Activated CD4-positive, alpha-beta memory T cell treated with anti-CD3 and anti-CD28 coated beads, Interleukin-2, amount 10 ng/mL, durations not matched to agents 7 days and 5 days (primary cell): ENCODE results near the gene PCNT. TPM values are rescaled to one million over a fixed set of nuclear protein-coding genes. Genes with fewer than 3 reads are reported as not detected.
"Not testable (repeated sequence)": the region's sequence is repeated elsewhere in the genome, so short reads cannot be mapped to it uniquely, and the experiment has no call there.

Experiments
- CTCF ChIA-PET: fragments of 350-600 bp; sonication (Branson Sonifier 250); formaldehyde crosslinking; loops from one replicate; lab custom pipeline; 2021; ENCODE audit warnings: antibody characterized with exemption, inconsistent platforms; lab: Charles Lee
- POLR2A ChIA-PET: fragments of 350-600 bp; sonication (Branson Sonifier 250); formaldehyde crosslinking; loops from one replicate; lab custom pipeline; 2021; ENCODE audit warnings: antibody characterized with exemption; lab: Charles Lee
- DNase-seq: peaks from one replicate; pipeline ENCODE4 v3.0.0-alpha.2; 2020
- H3K27ac Mint-ChIP-seq: one replicate; pipeline ENCODE4 v1.8.0; 2021; ENCODE audit warnings: mild to moderate bottlenecking, mixed read lengths
- H3K27me3 Mint-ChIP-seq: one replicate; pipeline ENCODE4 v1.8.0; 2021; ENCODE audit warnings: mixed read lengths
- H3K36me3 Mint-ChIP-seq: one replicate; pipeline ENCODE4 v1.8.0; 2021; ENCODE audit warnings: low read depth, mixed read lengths
- H3K4me1 Mint-ChIP-seq: one replicate; pipeline ENCODE4 v1.8.0; 2021; ENCODE audit warnings: mixed read lengths
- H3K4me3 Mint-ChIP-seq: one replicate; pipeline ENCODE4 v1.8.0; 2021; ENCODE audit warnings: mild to moderate bottlenecking, mixed read lengths
- H3K9me3 Mint-ChIP-seq: one replicate; pipeline ENCODE4 v1.8.0; 2021; ENCODE audit warnings: mixed read lengths
- total RNA-seq, 2 experiments: library from RNA; stranded (reverse); gene quantifications; one replicate each; pipeline ENCODE4 v1.2.3, GENCODE V29; 2021

The PCNT gene
- total RNA-seq, 2 experiments from 2014 or later = 63.7 to 63.9 TPM

DNA sequence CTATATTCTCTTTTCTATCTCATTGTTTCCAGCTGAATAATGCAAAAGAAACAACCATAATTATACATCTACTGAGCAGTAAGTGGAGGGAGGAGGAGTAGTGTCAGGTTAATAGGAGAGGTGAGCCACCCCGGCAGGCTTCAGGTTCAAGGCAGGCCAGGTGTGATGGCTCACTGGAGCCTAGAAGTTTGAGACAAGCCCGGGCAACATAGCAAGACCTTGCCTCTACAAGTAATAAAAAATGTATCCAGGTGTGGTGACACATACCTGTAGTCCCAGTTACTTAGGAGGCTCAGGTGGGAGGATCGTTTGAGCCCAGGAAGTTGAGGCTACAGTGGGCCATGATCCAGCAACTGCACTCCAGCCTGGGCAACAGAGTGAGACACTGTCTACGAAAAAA is 132.8 kb downstream of the PCNT start:
- POLR2A ChIA-PET = interaction anchor here (1.5 to 6.9 kb wide), 7 partner anchors 12 to 179 kb away, joined by 5 to 61 read pairs (median 11); partner anchors contain the start of genes C21orf58, PCNT and PRMT2
- DNase-seq = no peak
- Mint-ChIP-seq H3K4me3 (peak overlapping the region; percentile 28), H3K4me1 (peaks cover 33% of the 10 kb centered on the region), H3K9me3 (no peaks in the 10 kb centered on the region), H3K27me3 (no peaks in the 10 kb centered on the region), H3K36me3 (peaks cover 44% of the 10 kb centered on the region), H3K27ac (no peak overlapping the region)
- CTCF ChIA-PET = interaction anchor here (0.9 to 2.5 kb wide), 3 partner anchors 23 to 313 kb away, joined by 4 to 9 read pairs (median 5); no protein-coding TSS in a partner anchor

DNA sequence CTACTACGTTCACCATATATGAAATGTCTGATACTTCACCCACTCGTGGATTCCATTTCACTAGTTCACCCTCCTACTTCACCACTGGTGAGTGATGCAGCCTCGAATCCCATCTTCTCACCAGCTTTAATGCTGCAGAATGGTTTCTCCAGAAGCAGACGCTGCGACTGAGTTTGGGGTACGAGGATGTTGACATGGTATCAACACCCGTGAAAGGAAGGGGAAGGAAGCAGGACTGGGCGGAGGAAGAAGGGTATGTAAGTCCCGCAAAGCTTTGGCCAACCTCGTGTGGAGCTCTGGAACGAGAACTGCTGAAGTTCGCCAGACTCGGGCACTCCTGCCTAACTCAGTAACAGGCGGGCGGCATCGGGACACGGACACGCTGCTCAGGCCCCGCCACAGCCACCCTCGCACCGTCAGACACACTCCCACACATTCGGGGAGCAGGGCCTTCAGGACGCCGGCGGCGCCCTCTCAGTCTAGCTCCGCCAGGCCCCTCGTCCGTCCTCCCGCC is 133.9 kb downstream of the PCNT start:
- DNase-seq = peak; percentile 43
- peaks cover 37% of the 10 kb centered on the region for H3K4me1 Mint-ChIP-seq
- peak overlapping the region; percentile 87 for H3K4me3 Mint-ChIP-seq
- H3K27ac Mint-ChIP-seq = peak overlapping the region; percentile 81
- no peaks in the 10 kb centered on the region for H3K27me3 Mint-ChIP-seq
- no peaks in the 10 kb centered on the region for H3K9me3 Mint-ChIP-seq
- peaks cover 34% of the 10 kb centered on the region for H3K36me3 Mint-ChIP-seq
- ChIA-PET CTCF (interaction anchor here (0.5 to 2.5 kb wide), 11 partner anchors 11 to 314 kb away, joined by 3 to 9 read pairs (median 3); partner anchors contain the start of gene PRMT2), POLR2A (interaction anchor here (0.6 to 6.9 kb wide), 26 partner anchors 9 to 487 kb away, joined by 3 to 61 read pairs (median 6); partner anchors contain the start of genes C21orf58, MCM3AP, PCNT and PRMT2)

DNA sequence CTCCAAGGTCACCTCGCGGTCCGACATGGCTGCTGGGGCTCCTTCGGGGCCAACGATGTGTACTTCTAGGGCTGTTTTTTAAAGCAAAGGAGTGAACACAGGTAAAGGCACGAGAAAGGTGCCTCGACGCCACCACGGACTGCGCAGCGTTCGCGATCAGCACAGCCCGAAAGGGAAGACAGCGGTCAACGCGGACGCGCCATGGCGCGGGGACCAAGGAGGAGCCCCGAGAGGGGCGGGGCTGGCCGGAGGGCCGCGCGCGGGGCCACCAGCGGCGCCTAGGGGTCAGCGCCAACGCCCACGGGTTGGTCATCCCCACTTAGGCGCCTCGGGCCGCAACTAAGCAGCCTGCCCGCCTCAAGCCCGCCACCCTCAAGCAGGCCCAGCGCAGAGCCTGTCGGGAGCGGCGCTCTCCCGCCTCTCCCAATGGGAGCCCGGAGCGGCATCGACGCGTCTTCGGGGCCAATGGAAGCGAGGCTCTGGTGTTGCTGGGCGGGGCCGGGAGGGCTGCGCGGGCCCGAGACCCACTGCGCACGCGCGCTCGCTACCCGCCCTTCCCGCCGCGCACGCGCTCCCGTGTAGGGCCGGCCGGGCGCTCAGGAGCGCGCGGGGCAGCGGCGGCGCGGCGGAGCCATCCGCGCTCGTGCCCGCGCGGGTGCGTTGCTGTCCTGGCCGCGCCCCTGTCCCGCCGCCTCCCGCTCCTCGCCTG is 134.5 kb downstream of the PCNT start, which contains the start of gene DIP2A:
DIP2A (plus strand) TSS at position 577 of the 709 bp plus-strand sequence. CDS start 241 bp downstream, outside the sequence.
- peak within 1 kb of the TSS; percentile 87 for H3K4me3 Mint-ChIP-seq
- H3K4me1 Mint-ChIP-seq = peaks cover 37% of the 10 kb centered on the region
- ChIA-PET POLR2A (interaction anchor here (0.6 to 6.9 kb wide), 28 partner anchors 9 to 488 kb away, joined by 3 to 61 read pairs (median 5); partner anchors contain the start of genes C21orf58, PCNT and PRMT2), CTCF (interaction anchor here (0.5 to 2.5 kb wide), 5 partner anchors 33 to 182 kb away, joined by 3 to 9 read pairs (median 3); partner anchors contain the start of gene PRMT2)
- peak within 1 kb of the TSS; percentile 81 for H3K27ac Mint-ChIP-seq
- peaks cover 30% of the 10 kb centered on the region for H3K36me3 Mint-ChIP-seq
- DNase-seq = peak; percentile 96
- H3K27me3 Mint-ChIP-seq = no peaks in the 10 kb centered on the region
- H3K9me3 Mint-ChIP-seq = no peaks in the 10 kb centered on the region

DNA sequence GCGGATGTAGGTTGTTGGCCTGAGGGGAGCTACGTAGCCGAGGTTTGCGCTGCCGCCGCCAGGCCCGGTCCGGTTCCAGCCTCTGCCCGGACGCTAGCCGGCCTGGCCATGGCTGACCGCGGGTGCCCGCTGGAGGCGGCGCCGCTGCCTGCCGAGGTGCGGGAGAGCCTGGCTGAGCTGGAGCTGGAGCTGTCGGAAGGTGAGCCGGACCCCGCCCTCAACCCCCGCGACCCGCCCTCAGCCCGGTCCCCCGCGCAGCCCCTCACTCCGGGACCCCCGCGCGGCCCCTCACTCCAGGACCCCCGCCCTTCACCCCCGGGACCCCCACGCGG is 135.0 kb downstream of the PCNT start:
- H3K27ac Mint-ChIP-seq = peak overlapping the region; percentile 81
- no peaks in the 10 kb centered on the region for H3K27me3 Mint-ChIP-seq
- ChIA-PET CTCF (interaction anchor here (1.5 to 2.5 kb wide), 2 partner anchors 42 to 181 kb away, joined by 4 to 9 read pairs; no protein-coding TSS in a partner anchor), POLR2A (interaction anchor here (1.0 to 6.9 kb wide), 13 partner anchors 10 to 181 kb away, joined by 3 to 61 read pairs (median 5); partner anchors contain the start of genes C21orf58, PCNT and PRMT2)
- peaks cover 37% of the 10 kb centered on the region for H3K4me1 Mint-ChIP-seq
- H3K9me3 Mint-ChIP-seq = no peaks in the 10 kb centered on the region
- H3K36me3 Mint-ChIP-seq = peaks cover 29% of the 10 kb centered on the region
- H3K4me3 Mint-ChIP-seq = peak overlapping the region; percentile 85
- DNase-seq = no peak

DNA sequence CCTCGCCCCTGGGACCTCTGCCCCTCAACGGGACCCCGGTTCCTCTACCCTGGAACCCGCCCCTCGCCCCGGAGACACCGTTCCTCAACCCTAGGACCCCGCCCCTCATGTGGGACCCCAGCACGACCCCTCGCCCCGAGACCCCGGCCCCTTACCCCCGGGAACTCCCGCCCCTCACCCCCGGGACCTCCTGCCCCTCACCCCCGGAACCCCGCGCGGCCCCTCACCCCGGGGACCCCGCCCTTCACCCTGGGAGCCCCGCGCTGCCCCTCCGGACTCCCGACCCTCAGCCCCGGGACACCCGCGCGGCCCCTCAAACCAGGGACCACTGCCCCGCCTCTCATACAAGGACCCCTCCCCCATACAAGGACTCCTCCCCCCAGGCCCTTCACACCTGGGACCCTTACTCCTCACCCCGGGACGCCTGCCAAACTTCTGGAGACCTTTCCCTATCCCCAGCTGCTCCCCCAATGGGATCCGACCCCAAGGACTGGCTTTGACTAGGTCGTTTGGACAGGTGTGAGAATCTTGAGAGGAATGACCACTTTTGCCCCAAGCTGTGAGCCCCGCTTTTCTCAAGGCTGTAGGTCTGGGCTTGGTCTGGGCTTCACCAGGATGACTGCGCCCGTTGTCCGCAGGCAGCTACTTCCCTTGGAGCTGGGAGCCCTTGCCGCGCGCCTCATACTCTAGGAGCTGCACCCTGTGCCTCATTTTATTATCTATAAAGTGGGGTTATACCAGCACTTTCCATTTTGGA is 135.6 kb downstream of the PCNT start:
- H3K4me1 Mint-ChIP-seq = peaks cover 37% of the 10 kb centered on the region
- peak overlapping the region; percentile 85 for H3K4me3 Mint-ChIP-seq
- peak overlapping the region; percentile 79 for H3K27ac Mint-ChIP-seq
- peaks cover 32% of the 10 kb centered on the region for H3K36me3 Mint-ChIP-seq
- peak; percentile 21 for DNase-seq
- ChIA-PET CTCF (interaction anchor here (1.0 to 2.5 kb wide), 3 partner anchors 39 to 180 kb away, joined by 3 to 9 read pairs (median 4); no protein-coding TSS in a partner anchor), POLR2A (interaction anchor here (1.0 to 6.9 kb wide), 12 partner anchors 9 to 180 kb away, joined by 3 to 61 read pairs (median 6); partner anchors contain the start of genes C21orf58, PCNT and PRMT2)
- no peaks in the 10 kb centered on the region for H3K27me3 Mint-ChIP-seq
- no peaks in the 10 kb centered on the region for H3K9me3 Mint-ChIP-seq

DNA sequence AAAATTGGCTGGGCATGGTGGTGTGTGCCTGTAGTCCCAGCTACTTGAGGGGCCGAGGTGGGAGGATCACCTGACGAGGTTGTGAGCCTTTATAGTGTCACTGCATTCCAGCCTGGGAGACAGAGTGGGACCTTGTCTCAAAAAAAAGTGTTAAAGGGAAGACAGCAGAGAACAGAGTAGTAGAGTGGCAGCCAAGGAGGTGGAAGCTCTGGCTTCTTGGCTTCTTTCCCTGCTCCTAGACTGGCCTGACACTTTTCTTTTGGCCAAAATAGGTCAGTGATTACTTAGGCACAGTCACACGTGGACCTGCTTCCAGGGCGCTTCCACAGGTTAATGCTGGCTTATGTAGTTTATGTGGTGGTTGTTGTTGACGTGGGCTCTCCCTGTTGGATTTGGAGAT is 138.0 kb downstream of the PCNT start:
- no peak overlapping the region for H3K27ac Mint-ChIP-seq
- CTCF ChIA-PET = interaction anchor here (1.3 kb wide), 1 partner anchor 10 kb away, joined by 3 read pairs; no protein-coding TSS in a partner anchor
- H3K27me3 Mint-ChIP-seq = no peaks in the 10 kb centered on the region
- no peak for DNase-seq
- no peaks in the 10 kb centered on the region for H3K9me3 Mint-ChIP-seq
- peaks cover 25% of the 10 kb centered on the region for H3K4me1 Mint-ChIP-seq
- peaks cover 22% of the 10 kb centered on the region for H3K36me3 Mint-ChIP-seq
- H3K4me3 Mint-ChIP-seq = no peak overlapping the region
- POLR2A ChIA-PET = interaction anchor here (6.9 kb wide), 1 partner anchor 38 kb away, joined by 61 read pairs; no protein-coding TSS in a partner anchor

DNA sequence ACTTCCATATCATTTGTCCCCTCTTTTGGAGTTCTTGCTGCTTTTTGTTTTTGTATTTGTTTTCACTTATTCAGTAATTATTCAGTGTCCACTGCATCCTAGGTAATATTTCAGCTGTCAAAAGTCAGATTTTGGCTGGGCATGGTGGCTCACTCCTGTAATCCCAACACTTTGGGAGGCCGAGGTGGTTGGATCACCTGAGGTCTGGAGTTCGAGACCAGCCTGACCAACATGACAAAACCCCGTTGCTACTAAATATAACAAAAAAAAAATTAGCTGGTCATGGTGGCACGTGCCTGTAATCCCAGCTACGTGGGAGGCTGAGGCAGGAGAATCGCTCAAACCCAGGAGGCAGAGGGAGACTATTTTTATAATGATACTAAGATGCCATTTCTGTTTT is 141.2 kb downstream of the PCNT start:
- POLR2A ChIA-PET = interaction anchor here (0.6 kb wide), 1 partner anchor 169 kb away, joined by 3 read pairs; no protein-coding TSS in a partner anchor
- H3K4me3 Mint-ChIP-seq, DNase-seq, H3K27me3 Mint-ChIP-seq, H3K27ac Mint-ChIP-seq, H3K9me3 Mint-ChIP-seq: not testable (repeated sequence)
- Mint-ChIP-seq H3K4me1 (peaks cover 15% of the 10 kb centered on the region), H3K36me3 (peaks cover 24% of the 10 kb centered on the region)
- CTCF ChIA-PET = interaction anchor here (1.0 kb wide), 1 partner anchor 13 kb away, joined by 3 read pairs; no protein-coding TSS in a partner anchor

DNA sequence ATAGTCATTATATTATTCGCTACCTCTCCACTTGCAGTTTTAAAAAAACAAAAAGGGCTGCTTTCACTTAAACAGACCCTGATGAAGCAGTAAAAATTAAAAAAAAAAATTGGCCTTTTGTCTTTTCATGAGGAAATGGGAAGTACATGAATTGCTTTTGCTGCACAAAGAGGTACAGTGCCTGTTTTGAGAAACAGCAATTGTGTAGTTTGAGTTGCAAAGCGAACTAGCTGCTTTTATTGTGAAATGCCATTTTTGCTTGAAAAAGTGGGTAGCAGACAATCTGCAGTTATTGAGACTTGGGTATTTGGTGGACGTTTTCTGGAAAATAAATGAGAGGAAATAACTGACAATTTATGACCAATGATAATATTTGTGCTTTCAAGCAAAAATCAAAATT is 141.7 kb downstream of the PCNT start:
- no peak for DNase-seq
- Mint-ChIP-seq H3K4me1 (peaks cover 11% of the 10 kb centered on the region), H3K27ac (no peak overlapping the region), H3K4me3 (no peak overlapping the region), H3K27me3 (no peaks in the 10 kb centered on the region), H3K36me3 (peaks cover 24% of the 10 kb centered on the region), H3K9me3 (no peaks in the 10 kb centered on the region)
- ChIA-PET POLR2A (interaction anchor here (0.6 to 1.1 kb wide), 2 partner anchors 36 to 169 kb away, joined by 3 to 4 read pairs; no protein-coding TSS in a partner anchor), CTCF (interaction anchor here (0.7 to 1.0 kb wide), 2 partner anchors 13 to 117 kb away, joined by 3 read pairs; no protein-coding TSS in a partner anchor)

DNA sequence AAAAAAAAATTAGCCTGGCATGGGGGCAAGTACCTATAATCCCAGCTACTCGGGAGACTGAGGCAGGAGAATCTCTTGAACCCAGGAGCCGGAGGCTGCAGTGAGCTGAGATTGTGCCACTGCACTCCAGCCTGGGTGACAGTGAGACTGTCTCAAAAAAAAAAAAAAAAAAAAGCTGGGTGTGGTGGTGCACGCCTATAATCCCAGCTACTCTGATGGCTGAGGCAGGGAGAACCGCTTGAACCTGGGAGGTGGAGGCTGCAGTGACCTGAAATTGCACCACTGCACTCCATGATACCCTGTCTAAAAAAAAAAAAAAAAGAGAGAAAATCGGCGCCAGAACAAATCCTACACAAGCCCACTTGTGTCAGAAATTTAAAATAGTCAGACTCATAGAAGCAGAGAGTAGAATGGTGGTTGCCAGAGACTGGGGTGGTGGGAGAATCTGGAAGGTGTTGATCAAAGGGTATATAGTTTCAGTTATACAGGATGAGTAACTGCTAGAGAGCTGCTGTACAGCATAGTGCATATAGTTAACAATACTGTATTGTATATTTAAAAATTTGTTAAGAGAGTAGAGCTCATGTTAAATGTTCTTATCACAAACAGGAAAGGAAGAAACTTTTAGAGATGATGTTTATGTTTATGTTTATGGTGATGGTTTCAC is 144.3 kb downstream of the PCNT start:
- CTCF ChIA-PET = no interaction called here
- Mint-ChIP-seq H3K27me3 (no peaks in the 10 kb centered on the region), H3K4me1 (peaks cover 17% of the 10 kb centered on the region), H3K36me3 (peaks cover 24% of the 10 kb centered on the region), H3K4me3 (no peak overlapping the region), H3K27ac (no peak overlapping the region), H3K9me3 (no peaks in the 10 kb centered on the region)
- POLR2A ChIA-PET = interaction anchor here (0.6 to 3.4 kb wide), 3 partner anchors 9 to 1154 kb away, joined by 3 to 21 read pairs (median 4); partner anchors contain the start of gene DIP2A
- no peak for DNase-seq

DNA sequence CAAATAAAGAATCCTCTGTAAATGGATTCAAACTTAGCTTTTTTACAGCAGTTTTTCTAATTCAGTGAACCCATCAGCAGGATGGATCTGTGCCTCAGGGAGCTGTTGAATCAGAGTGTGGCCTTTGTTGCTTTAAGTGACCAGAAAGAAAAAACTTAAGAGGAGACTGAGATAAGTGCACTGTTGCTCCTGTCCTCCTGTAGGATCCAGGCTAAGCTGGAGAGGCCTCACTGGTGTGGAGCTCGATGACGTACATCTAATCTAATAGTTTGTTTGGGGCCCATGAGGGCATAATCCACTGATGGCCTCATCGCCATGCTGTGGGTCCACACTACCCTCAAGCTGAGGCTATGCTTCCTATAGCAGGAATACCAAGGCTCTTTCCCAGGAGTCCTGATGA is 145.3 kb downstream of the PCNT start:
- POLR2A ChIA-PET = interaction anchor here (1.5 to 3.4 kb wide), 2 partner anchors 11 to 90 kb away, joined by 4 to 21 read pairs; partner anchors contain the start of gene DIP2A
- CTCF ChIA-PET = interaction anchor here (1.0 kb wide), 1 partner anchor 13 kb away, joined by 4 read pairs; no protein-coding TSS in a partner anchor
- Mint-ChIP-seq H3K4me3 (no peak overlapping the region), H3K4me1 (peaks cover 22% of the 10 kb centered on the region), H3K27me3 (no peaks in the 10 kb centered on the region), H3K36me3 (peaks cover 23% of the 10 kb centered on the region), H3K27ac (no peak overlapping the region), H3K9me3 (no peaks in the 10 kb centered on the region)
- no peak for DNase-seq

DNA sequence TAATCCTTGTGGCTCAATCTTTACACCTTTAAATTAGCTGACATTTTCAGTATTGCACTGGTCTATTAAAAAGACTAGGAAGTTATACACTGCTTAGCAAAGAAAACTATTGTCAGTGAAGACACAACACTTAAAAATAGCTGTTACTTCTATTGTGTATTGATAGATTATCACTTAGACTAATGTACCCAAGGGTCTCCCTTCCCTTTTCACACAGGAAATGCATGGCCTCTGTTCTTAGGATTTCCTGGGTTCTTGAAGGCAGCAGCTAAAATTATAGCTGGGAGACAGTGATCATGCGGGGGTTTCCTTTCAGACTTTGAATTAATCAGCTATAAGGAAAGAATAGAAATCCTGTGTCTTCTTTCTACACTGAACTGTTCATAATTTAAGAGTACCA is 147.6 kb downstream of the PCNT start:
- Mint-ChIP-seq H3K4me3 (no peak overlapping the region), H3K36me3 (peaks cover 15% of the 10 kb centered on the region), H3K27ac (no peak overlapping the region), H3K9me3 (no peaks in the 10 kb centered on the region), H3K4me1 (peaks cover 27% of the 10 kb centered on the region), H3K27me3 (no peaks in the 10 kb centered on the region)
- ChIA-PET CTCF (interaction anchor here (1.2 to 1.4 kb wide), 2 partner anchors 9 to 28 kb away, joined by 3 to 4 read pairs; no protein-coding TSS in a partner anchor), POLR2A (interaction anchor here (0.8 to 2.1 kb wide), 8 partner anchors 8 to 88 kb away, joined by 3 to 11 read pairs (median 3); partner anchors contain the start of gene DIP2A)
- DNase-seq = no peak
